Measurements from ENCODE around the gene BLOC1S5. TPM values are rescaled to one million over a fixed set of nuclear protein-coding genes. Genes with fewer than 3 reads are reported as not detected.
A peak's percentile ranks its signal among the peaks of the same experiment; 100 is the strongest.

The BLOC1S5 gene
- total RNA-seq (2011; cell fraction: chromatin; rRNA removed; ENCODE audit: low replicate concordance) = 10.1 and 22.8 TPM in 2 replicates
- total RNA-seq (2011; cell fraction: nucleolus; rRNA removed) = 5.3 and 5.5 TPM in 2 replicates
- 13.9 and 19.7 TPM in 2 replicates for total RNA-seq (2011; cell fraction: nucleoplasm; rRNA removed)
- total RNA-seq (2014; rRNA removed) (23.6 and 24.3 TPM in 2 replicates), total RNA-seq (2014; rRNA removed; fragmentation: Illumina TruSeq; extraction: Trizol) (29.6 and 32.8 TPM in 2 replicates), total RNA-seq (2015; rRNA removed; fragmentation: Illumina TruSeq; extraction: Trizol) (28.6 and 32.6 TPM in 2 replicates), total RNA-seq (2021) (22.1 and 27.7 TPM in 2 replicates), polyA plus RNA-seq (2011; rRNA removed) (19.9 and 27.9 TPM in 2 replicates), polyA plus RNA-seq (2014; fragmentation: Illumina TruSeq; extraction: Trizol) (32.4 and 41.0 TPM in 2 replicates), polyA plus RNA-seq (2014; fragmentation: Nextera tagmentation; extraction: Ambion mirVana) (10 to 100 TPM in 1 of 2 experiments, 1 to 10 TPM in 1; 8.5 to 13.1 TPM), polyA plus RNA-seq (2014; rRNA removed) (16.7 and 22.6 TPM in 2 replicates), polyA minus RNA-seq (2011; rRNA and poly(A)+ RNA removed) (35.4 and 37.7 TPM in 2 replicates), Bru-seq, nascent RNA (percentile 90 among the genes with signal in this experiment), BruChase-seq, experiment 1, labeled RNA remaining after a 2-hour chase (percentile 94 among the genes with signal in this experiment), BruChase-seq, experiment 2, labeled RNA remaining after a 6-hour chase (percentile 96 among the genes with signal in this experiment)
- polyA plus RNA-seq (2011; cell fraction: cytosol; rRNA removed) = 5.5 and 7.7 TPM in 2 replicates
- 2.7 and 3.7 TPM in 2 replicates for polyA plus RNA-seq (2011; cell fraction: nucleus; rRNA removed)
- polyA plus RNA-seq (2012) = 19.8 and 21.9 TPM in 2 replicates
- polyA minus RNA-seq (2011; cell fraction: cytosol; rRNA and poly(A)+ RNA removed) = 6.5 and 7.5 TPM in 2 replicates
- 6.3 and 8.9 TPM in 2 replicates for polyA minus RNA-seq (2011; cell fraction: nucleus; rRNA and poly(A)+ RNA removed)
- long read RNA-seq, experiment 1, transcript BLOC1S5-201 (6 exons, 2,445 nt) = minor isoform, 11 of 84 reads
- long read RNA-seq, experiment 1, transcript BLOC1S5-202 (5 exons, 2,684 nt) = major isoform, 48 of 84 reads
- long read RNA-seq, experiment 1, partial matches to known transcripts = 0 of 84 reads
- long read RNA-seq, experiment 1, other reads (novel, unspliced or antisense) = 19 of 84 reads
- long read RNA-seq, experiment 2, transcript BLOC1S5-202 (5 exons, 2,684 nt) = major isoform, 7 of 9 reads
- long read RNA-seq, experiment 2, partial matches to known transcripts = 0 of 9 reads
- long read RNA-seq, experiment 2, other reads (novel, unspliced or antisense) = 1 of 9 reads
- long read RNA-seq, experiment 3, transcript BLOC1S5-202 (5 exons, 2,684 nt) = major isoform, 23 of 33 reads
- long read RNA-seq, experiment 3, partial matches to known transcripts = 2 of 33 reads
- long read RNA-seq, experiment 3, other reads (novel, unspliced or antisense) = 2 of 33 reads

GRCh38 chr6:8063761-8064637, at the start of gene BLOC1S5:
BLOC1S5 (minus strand) TSS chr6:8064389; CDS start chr6:8064376, 13 bp downstream.
- intact Hi-C loops (cut with micrococcal nuclease) (loop anchor here (2.0 to 5.0 kb wide), 5 partner anchors 39 to 342 kb away; partner anchors contain the start of genes EEF1E1 and TXNDC5), in situ Hi-C loops (cut with MboI) (no loop called here)
- H3K9me1 ChIP-seq (ENCODE audit: control insufficient read depth, insufficient read depth, low read length) = no peaks in the 10 kb centered on the region
- peak within 1 kb of the TSS; percentile 99 for H3K4me2 ChIP-seq (ENCODE audit: insufficient read depth, low read length)
- peaks cover 24% of the 10 kb centered on the region for H3K79me2 ChIP-seq (ENCODE audit: control insufficient read depth, insufficient read depth, low read length)
- H3K27ac ChIP-seq (ENCODE audit: extremely low read depth, low read depth, low read length) = peak within 1 kb of the TSS; percentile 81
- peak within 1 kb of the TSS; percentile 96 for H2AFZ ChIP-seq (ENCODE audit: low read depth, low read length)
- peaks cover 7 to 13% of the 10 kb centered on the region in 2 experiments for H3K4me1 ChIP-seq (replicated peaks in 1 of 2; ENCODE audit: control insufficient read depth in 2 of 2, insufficient read depth in 2 of 2, low read length in 2 of 2)
- FAIRE-seq (peak; percentile 92), ATAC-seq (peak; percentile 96), DNase-seq (ENCODE audit: extremely low read depth in 1 of 4, low spot score in 3 of 4) (peak; percentile 95 to 99 (median 96))
- no peaks in the 10 kb centered on the region; a peak in 1 of 5 replicates for H3K27me3 ChIP-seq (ENCODE audit: control insufficient read depth in 2 of 2, insufficient read depth in 2 of 2, low read length in 2 of 2)
- H3K9ac ChIP-seq (ENCODE audit: insufficient read depth in 1 of 2, low read depth in 2 of 2, low read length in 2 of 2) = peak within 1 kb of the TSS; percentile 95 to 98
- H4K20me1 ChIP-seq (replicated peaks; ENCODE audit: control insufficient read depth, insufficient read depth, low read length) = no peaks in the 10 kb centered on the region
- POLR2A ChIA-PET = interaction anchor here (0.6 to 2.4 kb wide), 6 partner anchors 13 to 154 kb away, joined by 3 to 12 read pairs (median 4); no protein-coding TSS in a partner anchor
- BruUV-seq (replicated peaks) = TSS peak; percentile 63
- CTCF ChIA-PET (ENCODE audit: low intra/inter-chr PET ratio) = no interaction called here
- under 1% methylated on average over 64 of the region's 64 CpGs for WGBS (ENCODE audit: insufficient coverage, low coverage, missing lambda C conversion rate)
- H3K4me3 ChIP-seq = peak within 1 kb of the TSS; percentile 78
- 0 out of 2 replicates have a peak, but pooled peaks cover 2% of the 10 kb centered on the region for H3K9me3 ChIP-seq (replicated peaks; ENCODE audit: control insufficient read depth, insufficient read depth, low read depth, low read length)
- H3K36me3 ChIP-seq (ENCODE audit: control insufficient read depth, insufficient read depth, low read length) = peaks cover 30% of the 10 kb centered on the region
- TF ChIP-seq ZHX1 (conservative IDR thresholded peaks at IDR 0.05; ENCODE audit: low read length) (peak; percentile 77; the same call in 1 of the 2 replicates), PRPF4 (IDR thresholded peaks at IDR 0.05; ENCODE audit: insufficient read depth, low read depth, low read length, poor library complexity, severe bottlenecking) (no peak), XRCC5 (IDR thresholded peaks at IDR 0.05; ENCODE audit: low read depth, low read length) (peak; percentile 79; the same call in 1 of the 2 replicates), CC2D1A (IDR thresholded peaks at IDR 0.05) (peak; percentile 61; the same call in 1 of the 2 replicates), MCM7 (IDR thresholded peaks at IDR 0.05) (no peak), NCOA4 (IDR thresholded peaks at IDR 0.05; ENCODE audit: partially characterized antibody) (no peak), TAF9B (IDR thresholded peaks at IDR 0.05; ENCODE audit: partially characterized antibody) (no peak), POU5F1 (IDR thresholded peaks at IDR 0.05; ENCODE audit: borderline replicate concordance, low read depth, low read length, partially characterized antibody) (peak; percentile 60), ZNF384 (IDR thresholded peaks at IDR 0.05; ENCODE audit: low read depth, low read length) (peak; percentile 100), HDAC2 (IDR thresholded peaks at IDR 0.05) (no peak; the same call in 1 of the 2 replicates), PHF21A (IDR thresholded peaks at IDR 0.05; ENCODE audit: borderline replicate concordance, low read depth) (no peak), BDP1 (IDR thresholded peaks at IDR 0.05; ENCODE audit: insufficient read depth, insufficient read length) (no peak), KAT8 (IDR thresholded peaks at IDR 0.05; ENCODE audit: low read depth) (no peak), ZNF263 (CRISPR knock-in tag; IDR thresholded peaks at IDR 0.05; ENCODE audit: borderline replicate concordance) (no peak; the same call in 1 of the 2 replicates)
